Keratinocyte (primary cell): ENCODE data around the gene NAPB. TPM values are rescaled to one million over a fixed set of nuclear protein-coding genes. Genes with fewer than 3 reads are reported as not detected.

ENCODE experiments used
- DNase-seq: peaks from one replicate; pipeline ENCODE4 v3.0.0-alpha.2; 2011; ENCODE audit warnings: low read depth, missing footprints, low spot score
- FAIRE-seq: peaks from 2 replicates; lab custom pipeline; 2011; peaks lifted over from hg19 to GRCh38; lab: Jason Lieb, UNC
- H2AFZ ChIP-seq: 2 replicates; pipeline ENCODE4 v1.6.0; 2012; ENCODE audit warnings: low read length, control low read depth, inconsistent platforms; ENCODE audit not compliant: control insufficient read depth
- H3K27ac ChIP-seq: 2 replicates; pipeline ENCODE4 v1.5.1; 2011; ENCODE audit warnings: low read length; ENCODE audit not compliant: control insufficient read depth, insufficient read depth
- H3K27me3 ChIP-seq: 3 replicates; pipeline ENCODE4 v1.6.0; 2011; ENCODE audit warnings: low read length; ENCODE audit not compliant: control insufficient read depth, insufficient read depth; ENCODE audit errors: extremely low read depth
- H3K36me3 ChIP-seq, 2 experiments: 2 replicates in 1 of 2; 3 replicates in 1 of 2; pipeline ENCODE4 v1.5.1; 2011; ENCODE audit warnings: low read length in 2 of 2, mild to moderate bottlenecking in 1 of 2; ENCODE audit not compliant: control insufficient read depth in 2 of 2, insufficient read depth in 2 of 2; ENCODE audit errors: extremely low read depth in 1 of 2
- H3K4me1 ChIP-seq: 3 replicates; pipeline ENCODE4 v1.5.1; 2011; ENCODE audit warnings: low read length; ENCODE audit not compliant: control insufficient read depth, insufficient read depth; ENCODE audit errors: extremely low read depth
- H3K4me2 ChIP-seq: 3 replicates; pipeline ENCODE4 v1.6.0; 2011; ENCODE audit warnings: low read depth, low read length; ENCODE audit not compliant: control insufficient read depth, insufficient read depth; ENCODE audit errors: extremely low read depth
- H3K4me3 ChIP-seq, 3 experiments: fragments of 200-600 bp in 1 of 3; sonication (generic) in 1 of 3; 2 replicates in 2 of 3; 3 replicates in 1 of 3; pipeline ENCODE4 v1.5.1; 2011 to 2016; ENCODE audit warnings: low read length in 3 of 3, mild to moderate bottlenecking in 3 of 3, control low read depth in 2 of 3, inconsistent platforms in 1 of 3, low read depth in 1 of 3, mixed read lengths in 1 of 3, mixed run types in 1 of 3, moderate library complexity in 1 of 3; ENCODE audit not compliant: control insufficient read depth in 2 of 3, insufficient read depth in 2 of 3; ENCODE audit errors: extremely low read depth in 1 of 3
- H3K79me2 ChIP-seq: 2 replicates; pipeline ENCODE4 v1.6.0; 2012; ENCODE audit warnings: low read length; ENCODE audit not compliant: control insufficient read depth, insufficient read depth
- H3K9ac ChIP-seq: 3 replicates; pipeline ENCODE4 v1.6.0; 2011; ENCODE audit warnings: low read length; ENCODE audit not compliant: control insufficient read depth, insufficient read depth; ENCODE audit errors: extremely low read depth
- H3K9me1 ChIP-seq: 3 replicates; pipeline ENCODE4 v1.6.0; 2011; ENCODE audit warnings: low read length; ENCODE audit not compliant: control insufficient read depth, insufficient read depth; ENCODE audit errors: extremely low read depth
- H3K9me3 ChIP-seq: 2 replicates; pipeline ENCODE4 v1.5.1; 2012; ENCODE audit warnings: low read depth, low read length; ENCODE audit not compliant: control insufficient read depth
- H4K20me1 ChIP-seq: 3 replicates; pipeline ENCODE4 v1.6.0; 2011; ENCODE audit warnings: low read length; ENCODE audit not compliant: control insufficient read depth, insufficient read depth; ENCODE audit errors: extremely low read depth
- CTCF ChIP-seq, 3 experiments: IDR thresholded peaks in 1 of 3; conservative IDR thresholded peaks in 1 of 3; optimal IDR thresholded peaks in 1 of 3; 2 replicates in 2 of 3; 3 replicates in 1 of 3; pipeline versions ENCODE3 to v1.5.1; 2011; ENCODE audit warnings: low read length in 3 of 3, mild to moderate bottlenecking in 3 of 3, moderate library complexity in 2 of 3, control low read depth in 1 of 3, inconsistent platforms in 1 of 3; ENCODE audit not compliant: insufficient read depth in 2 of 3; ENCODE audit errors: extremely low read depth in 1 of 3
- EZH2 ChIP-seq: IDR thresholded peaks from one replicate; pipeline ENCODE4 v1.6.1; 2012; ENCODE audit warnings: inconsistent platforms, mild to moderate bottlenecking, low read length, moderate library complexity
- dilution Hi-C: fragments of 300-500 bp; cut with MboI; formaldehyde crosslinking; loops from one replicate; pipeline ENCODE4 v1.7.0; 2020; ENCODE audit warnings: low sequenced_read_pairs; ENCODE audit not compliant: extremely low pct_ligation_motif_present
- polyA plus RNA-seq, 5 experiments: library from polyadenylated mRNA; depleted of rRNA in 3 of 5; stranded (reverse) in 3 of 5; stranded (forward) in 1 of 5; unstranded in 1 of 5; fragments of >200 nt; gene quantifications; 1 replicate in 1 of 5; 2 replicates in 3 of 5; 3 replicates in 1 of 5; pipeline versions ENCODE4 v1.2.1 to v1.2.3, GENCODE V29; 2011 to 2012; ENCODE audit warnings: missing spikeins in 2 of 5, low read depth in 1 of 5, low replicate concordance in 1 of 5

Gene NAPB
- polyA plus RNA-seq, 1 donor (not counting 4 experiments of a cell fraction or from before 2014, with no cell fraction given) = 11.6 TPM

GRCh38 chr20:23344336-23344735 is 77.0 kb downstream of the NAPB start:
- no peak overlapping the region for H2AFZ ChIP-seq
- no peaks in the 10 kb centered on the region for H3K9me3 ChIP-seq
- no peak overlapping the region for H3K4me3 ChIP-seq
- TF ChIP-seq EZH2 = no peak
- TF ChIP-seq CTCF (optimal IDR thresholded peaks at IDR 0.05 in 1 of 3, IDR thresholded peaks at IDR 0.05 in 1 of 3, conservative IDR thresholded peaks at IDR 0.05 in 1 of 3; ENCODE audit: extremely low read depth in 1 of 3, insufficient read depth in 2 of 3, low read length in 3 of 3) = no peak
- no peak overlapping the region for H3K9ac ChIP-seq
- no peaks in the 10 kb centered on the region for H3K36me3 ChIP-seq
- no peaks in the 10 kb centered on the region for H3K27me3 ChIP-seq
- FAIRE-seq (no peak), DNase-seq (no peak)
- dilution Hi-C loops = no loop called here
- no peaks in the 10 kb centered on the region for H4K20me1 ChIP-seq
- no peaks in the 10 kb centered on the region for H3K79me2 ChIP-seq
- H3K9me1 ChIP-seq = no peaks in the 10 kb centered on the region
- no peak overlapping the region for H3K4me2 ChIP-seq
- H3K27ac ChIP-seq = no peak overlapping the region
- H3K4me1 ChIP-seq = peaks cover 3% of the 10 kb centered on the region

- no peak overlapping the region for H3K27ac ChIP-seq
- H3K4me1 ChIP-seq = no peaks in the 10 kb centered on the region
- H3K4me2 ChIP-seq = no peak overlapping the region
- TF ChIP-seq CTCF (optimal IDR thresholded peaks at IDR 0.05 in 1 of 3, IDR thresholded peaks at IDR 0.05 in 1 of 3, conservative IDR thresholded peaks at IDR 0.05 in 1 of 3; ENCODE audit: extremely low read depth in 1 of 3, insufficient read depth in 2 of 3, low read length in 3 of 3) = no peak
- H2AFZ ChIP-seq = no peak overlapping the region
- no peaks in the 10 kb centered on the region for H3K9me1 ChIP-seq
- no peak for FAIRE-seq
- H3K9me3 ChIP-seq = no peaks in the 10 kb centered on the region
- H4K20me1 ChIP-seq = no peaks in the 10 kb centered on the region
- no peaks in the 10 kb centered on the region for H3K27me3 ChIP-seq
- no peak overlapping the region for H3K4me3 ChIP-seq
- no peaks in the 10 kb centered on the region for H3K36me3 ChIP-seq
- no peak for DNase-seq
- H3K79me2 ChIP-seq = no peaks in the 10 kb centered on the region
- dilution Hi-C loops = no loop called here
- no peak overlapping the region for H3K9ac ChIP-seq
These were observed 77.7 kb downstream of the NAPB start for GRCh38 chr20:23343590-23343989.
